Esophagus squamous epithelium (tissue), 4 donors: Measurements from ENCODE around the gene MVB12B.

ENCODE experiments used
- POLR2A ChIP-seq, 4 donors: fragments of 450-650 bp; IDR thresholded peaks; one replicate each; pipeline ENCODE4 v1.6.1; 2017; ENCODE audit warnings: antibody characterized with exemption in 4 of 4, mild to moderate bottlenecking in 4 of 4, moderate library complexity in 3 of 4
- TF ChIP-seq, protein P1 (sequence below), 6 experiments: fragments of 450-650 bp in 4 of 6; fragments of 200-600 bp in 2 of 6; sonication (generic) in 2 of 6; IDR thresholded peaks; one replicate each; pipeline ENCODE4 v1.5.1; 2016 to 2019; ENCODE audit warnings: antibody characterized with exemption in 6 of 6, mild to moderate bottlenecking in 4 of 6, moderate library complexity in 4 of 6

DNA sequence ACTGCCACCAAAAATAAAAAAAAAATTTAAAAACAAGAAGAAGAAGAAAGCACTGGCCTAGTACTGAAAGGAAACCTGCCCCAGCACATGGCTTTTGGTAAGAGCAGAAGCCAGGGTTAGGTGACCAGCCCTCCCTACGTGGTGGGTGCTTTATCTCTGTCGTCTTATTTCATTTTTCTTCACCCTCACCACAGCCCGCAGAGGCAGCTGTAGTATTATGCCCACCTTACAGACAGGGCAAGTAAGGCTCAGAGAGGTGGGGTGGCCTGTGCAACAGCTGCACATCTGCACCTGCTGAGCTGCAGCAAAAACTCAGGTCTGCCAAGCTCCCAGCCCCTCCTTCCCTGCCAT lies 146.3 kb downstream of the MVB12B start:
- TF ChIP-seq, protein P1, sequence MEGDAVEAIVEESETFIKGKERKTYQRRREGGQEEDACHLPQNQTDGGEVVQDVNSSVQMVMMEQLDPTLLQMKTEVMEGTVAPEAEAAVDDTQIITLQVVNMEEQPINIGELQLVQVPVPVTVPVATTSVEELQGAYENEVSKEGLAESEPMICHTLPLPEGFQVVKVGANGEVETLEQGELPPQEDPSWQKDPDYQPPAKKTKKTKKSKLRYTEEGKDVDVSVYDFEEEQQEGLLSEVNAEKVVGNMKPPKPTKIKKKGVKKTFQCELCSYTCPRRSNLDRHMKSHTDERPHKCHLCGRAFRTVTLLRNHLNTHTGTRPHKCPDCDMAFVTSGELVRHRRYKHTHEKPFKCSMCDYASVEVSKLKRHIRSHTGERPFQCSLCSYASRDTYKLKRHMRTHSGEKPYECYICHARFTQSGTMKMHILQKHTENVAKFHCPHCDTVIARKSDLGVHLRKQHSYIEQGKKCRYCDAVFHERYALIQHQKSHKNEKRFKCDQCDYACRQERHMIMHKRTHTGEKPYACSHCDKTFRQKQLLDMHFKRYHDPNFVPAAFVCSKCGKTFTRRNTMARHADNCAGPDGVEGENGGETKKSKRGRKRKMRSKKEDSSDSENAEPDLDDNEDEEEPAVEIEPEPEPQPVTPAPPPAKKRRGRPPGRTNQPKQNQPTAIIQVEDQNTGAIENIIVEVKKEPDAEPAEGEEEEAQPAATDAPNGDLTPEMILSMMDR (IDR thresholded peaks at IDR 0.05) = no peak
- no peak for TF ChIP-seq POLR2A (IDR thresholded peaks at IDR 0.05)
